ENCODE measurements around the gene CD48. TPM values are rescaled to one million over a fixed set of nuclear protein-coding genes. Genes with fewer than 3 reads are reported as not detected.

The CD48 gene
- total and polyA plus RNA-seq, 4 donors, result 2.5 to 10.0 (median 5.1) TPM

GRCh38 chr1:160759740-160760139 lies 48.1 kb upstream of the CD48 start:
- Histone ChIP-seq H3K27me3 (ENCODE audit: control insufficient read depth in 4 of 4, insufficient read depth in 4 of 4, low read length in 3 of 4) (no peaks in the 10 kb centered on the region), H3K9me3 (ENCODE audit: control insufficient read depth in 4 of 4, low read length in 3 of 4) (no peaks in the 10 kb centered on the region), H3K4me1 (ENCODE audit: control insufficient read depth in 4 of 4, insufficient read depth in 4 of 4, low read length in 3 of 4) (peaks cover 0 to 8% (median 4%) of the 10 kb centered on the region in 4 donors), H3K36me3 (ENCODE audit: control insufficient read depth in 4 of 4, insufficient read depth in 3 of 4, low read depth in 1 of 4, low read length in 3 of 4) (no peaks in the 10 kb centered on the region), H3K9ac (ENCODE audit: low read depth in 1 of 2, low read length in 2 of 2) (no peak overlapping the region), H3K27ac (ENCODE audit: low read depth in 1 of 2, low read length in 2 of 2) (no peak overlapping the region), H3K4me3 (ENCODE audit: low read depth in 1 of 3, low read length in 3 of 3) (no peak overlapping the region)
- DNase-seq (ENCODE audit: low spot score), result no peak
- TF ChIP-seq ZBTB33 (IDR thresholded peaks at IDR 0.05) (no peak), YY1 (IDR thresholded peaks at IDR 0.05) (no peak), FOXA2 (IDR thresholded peaks at IDR 0.05) (peak; percentile 45), EGR1 (IDR thresholded peaks at IDR 0.05; ENCODE audit: low read depth in 2 of 2) (no peak), GABPA (IDR thresholded peaks at IDR 0.05 in 1 of 2, conservative IDR thresholded peaks at IDR 0.05 in 1 of 2) (no peak), FOXA1 (IDR thresholded peaks at IDR 0.05) (peak; percentile 30), RXRA (IDR thresholded peaks at IDR 0.05) (peak in 1 of 2 donors; percentile 54), HNF4A (conservative IDR thresholded peaks at IDR 0.05) (peak; percentile 49 to 69), JUND (IDR thresholded peaks at IDR 0.05) (no peak), ATF3 (IDR thresholded peaks at IDR 0.05) (no peak)

GRCh38 chr1:160758521-160758920 lies 46.9 kb upstream of the CD48 start:
- Histone ChIP-seq H3K27ac (ENCODE audit: low read depth in 1 of 2, low read length in 2 of 2) (no peak overlapping the region), H3K4me3 (ENCODE audit: low read depth in 1 of 3, low read length in 3 of 3) (no peak overlapping the region), H3K4me1 (ENCODE audit: control insufficient read depth in 4 of 4, insufficient read depth in 4 of 4, low read length in 3 of 4) (peaks cover 0 to 8% (median 4%) of the 10 kb centered on the region in 4 donors), H3K27me3 (ENCODE audit: control insufficient read depth in 4 of 4, insufficient read depth in 4 of 4, low read length in 3 of 4) (no peaks in the 10 kb centered on the region), H3K36me3 (ENCODE audit: control insufficient read depth in 4 of 4, insufficient read depth in 3 of 4, low read depth in 1 of 4, low read length in 3 of 4) (no peaks in the 10 kb centered on the region), H3K9ac (ENCODE audit: low read depth in 1 of 2, low read length in 2 of 2) (no peak overlapping the region), H3K9me3 (ENCODE audit: control insufficient read depth in 4 of 4, low read length in 3 of 4) (no peaks in the 10 kb centered on the region)
- TF ChIP-seq ZBTB33 (IDR thresholded peaks at IDR 0.05) (no peak), JUND (IDR thresholded peaks at IDR 0.05) (no peak), RAD21 (IDR thresholded peaks at IDR 0.05) (no peak), HNF4G (IDR thresholded peaks at IDR 0.05) (no peak), FOXA2 (IDR thresholded peaks at IDR 0.05) (no peak), REST (IDR thresholded peaks at IDR 0.05) (no peak), HNF4A (conservative IDR thresholded peaks at IDR 0.05) (no peak), TAF1 (conservative IDR thresholded peaks at IDR 0.05) (no peak), EGR1 (IDR thresholded peaks at IDR 0.05; ENCODE audit: low read depth in 2 of 2) (no peak), ATF3 (IDR thresholded peaks at IDR 0.05) (no peak), YY1 (IDR thresholded peaks at IDR 0.05) (no peak), GABPA (IDR thresholded peaks at IDR 0.05 in 1 of 2, conservative IDR thresholded peaks at IDR 0.05 in 1 of 2) (no peak), CTCF (IDR thresholded peaks at IDR 0.05; ENCODE audit: low read depth, low read length, missing input control) (no peak), RXRA (IDR thresholded peaks at IDR 0.05) (no peak), MAX (IDR thresholded peaks at IDR 0.05) (no peak), NR2F2 (IDR thresholded peaks at IDR 0.05) (no peak)
- DNase-seq (ENCODE audit: low spot score), result no peak
- 97% methylated on average over 2 of the region's 2 CpGs for WGBS

All from liver (tissue), 9 donors.